Type B pancreatic cell (in vitro differentiated cells): Measurements from ENCODE around the gene ADAMTS17. TPM values are rescaled to one million over a fixed set of nuclear protein-coding genes. Genes with fewer than 3 reads are reported as not detected.

ENCODE experiments used
- DNase-seq: peaks from one replicate; pipeline ENCODE4 v3.0.0; 2021; ENCODE audit warnings: mixed read lengths; ENCODE audit not compliant: unreplicated experiment; ENCODE audit errors: extremely low spot score
- H3K27ac Mint-ChIP-seq: 2 replicates; pipeline ENCODE4 v1.8.0; 2021; ENCODE audit warnings: mild to moderate bottlenecking, mixed read lengths
- H3K27me3 Mint-ChIP-seq: 2 replicates; pipeline ENCODE4 v1.8.0; 2021; ENCODE audit warnings: mixed read lengths
- H3K36me3 Mint-ChIP-seq: 2 replicates; pipeline ENCODE4 v1.8.0; 2021; ENCODE audit warnings: mixed read lengths
- H3K4me1 Mint-ChIP-seq: one replicate; pipeline ENCODE4 v1.8.0; 2021; ENCODE audit warnings: mixed read lengths; ENCODE audit not compliant: unreplicated experiment
- H3K4me3 Mint-ChIP-seq: 2 replicates; pipeline ENCODE4 v1.8.0; 2021; ENCODE audit warnings: mild to moderate bottlenecking, mixed read lengths
- H3K9me3 Mint-ChIP-seq: 2 replicates; pipeline ENCODE4 v1.8.0; 2021; ENCODE audit warnings: mixed read lengths
- CTCF ChIP-seq: fragments of 200-600 bp; sonication (generic); conservative IDR thresholded peaks from 2 replicates; pipeline ENCODE4 v1.5.0; 2021; ENCODE audit warnings: antibody characterized with exemption, mild to moderate bottlenecking
- total RNA-seq: library from RNA; stranded (reverse); gene quantifications from 2 replicates; pipeline ENCODE4 v1.2.1, GENCODE V29; 2021; ENCODE audit warnings: low replicate concordance

Gene ADAMTS17
- total RNA-seq, 1 donor from 2014 or later: 18.3 TPM

- H3K27ac Mint-ChIP-seq: no peak overlapping the region
- peaks cover 10% of the 10 kb centered on the region for H3K4me1 Mint-ChIP-seq
- peaks cover 3% of the 10 kb centered on the region for H3K36me3 Mint-ChIP-seq
- no peak for DNase-seq
- no peak overlapping the region for H3K4me3 Mint-ChIP-seq
- H3K9me3 Mint-ChIP-seq: no peaks in the 10 kb centered on the region
- no peak for TF ChIP-seq CTCF
- no peaks in the 10 kb centered on the region for H3K27me3 Mint-ChIP-seq
Observed at GRCh38 chr15:100108346-100108745, 233.4 kb downstream of the ADAMTS17 start.

- peaks cover 3% of the 10 kb centered on the region for H3K36me3 Mint-ChIP-seq
- no peaks in the 10 kb centered on the region for H3K27me3 Mint-ChIP-seq
- no peak overlapping the region for H3K4me3 Mint-ChIP-seq
- H3K4me1 Mint-ChIP-seq: peaks cover 10% of the 10 kb centered on the region
- TF ChIP-seq CTCF: no peak
- H3K27ac Mint-ChIP-seq: no peak overlapping the region
- H3K9me3 Mint-ChIP-seq: no peaks in the 10 kb centered on the region
- no peak for DNase-seq
Observed at GRCh38 chr15:100107606-100108225, 234.1 kb downstream of the ADAMTS17 start.

- Mint-ChIP-seq H3K4me3 (no peak overlapping the region), H3K27ac (no peak overlapping the region), H3K9me3 (no peaks in the 10 kb centered on the region), H3K36me3 (peaks cover 3% of the 10 kb centered on the region), H3K4me1 (peaks cover 10% of the 10 kb centered on the region), H3K27me3 (no peaks in the 10 kb centered on the region)
- DNase-seq: no peak
- no peak for TF ChIP-seq CTCF
Observed at GRCh38 chr15:100107151-100107550, 234.6 kb downstream of the ADAMTS17 start.

- no peak for TF ChIP-seq CTCF
- Mint-ChIP-seq H3K36me3 (peaks cover 3% of the 10 kb centered on the region), H3K4me1 (peaks cover 8% of the 10 kb centered on the region), H3K4me3 (no peak overlapping the region), H3K27me3 (no peaks in the 10 kb centered on the region), H3K27ac (no peak overlapping the region), H3K9me3 (no peaks in the 10 kb centered on the region)
- no peak for DNase-seq
Observed at GRCh38 chr15:100106732-100107131, 235.0 kb downstream of the ADAMTS17 start.

- Mint-ChIP-seq H3K27me3 (no peaks in the 10 kb centered on the region), H3K4me1 (no peaks in the 10 kb centered on the region), H3K36me3 (peaks cover 3% of the 10 kb centered on the region), H3K4me3 (no peak overlapping the region), H3K9me3 (peaks cover 6% of the 10 kb centered on the region), H3K27ac (no peak overlapping the region)
- TF ChIP-seq CTCF: no peak
- peak; percentile 32 for DNase-seq
Observed at GRCh38 chr15:100105101-100105500, 236.7 kb downstream of the ADAMTS17 start.

GRCh38 chr15:100104245-100104644, 237.5 kb downstream of the ADAMTS17 start:
- no peaks in the 10 kb centered on the region for H3K27me3 Mint-ChIP-seq
- no peak for TF ChIP-seq CTCF
- H3K9me3 Mint-ChIP-seq: peaks cover 6% of the 10 kb centered on the region
- H3K4me3 Mint-ChIP-seq: no peak overlapping the region
- no peaks in the 10 kb centered on the region for H3K4me1 Mint-ChIP-seq
- H3K36me3 Mint-ChIP-seq: peaks cover 3% of the 10 kb centered on the region
- DNase-seq: no peak
- no peak overlapping the region for H3K27ac Mint-ChIP-seq
